ENCODE measurements around the gene DIRAS1.
"Not testable (repeated sequence)": the region's sequence is repeated elsewhere in the genome, so short reads cannot be mapped to it uniquely, and the experiment has no call there.

DIRAS1 gene

DNA sequence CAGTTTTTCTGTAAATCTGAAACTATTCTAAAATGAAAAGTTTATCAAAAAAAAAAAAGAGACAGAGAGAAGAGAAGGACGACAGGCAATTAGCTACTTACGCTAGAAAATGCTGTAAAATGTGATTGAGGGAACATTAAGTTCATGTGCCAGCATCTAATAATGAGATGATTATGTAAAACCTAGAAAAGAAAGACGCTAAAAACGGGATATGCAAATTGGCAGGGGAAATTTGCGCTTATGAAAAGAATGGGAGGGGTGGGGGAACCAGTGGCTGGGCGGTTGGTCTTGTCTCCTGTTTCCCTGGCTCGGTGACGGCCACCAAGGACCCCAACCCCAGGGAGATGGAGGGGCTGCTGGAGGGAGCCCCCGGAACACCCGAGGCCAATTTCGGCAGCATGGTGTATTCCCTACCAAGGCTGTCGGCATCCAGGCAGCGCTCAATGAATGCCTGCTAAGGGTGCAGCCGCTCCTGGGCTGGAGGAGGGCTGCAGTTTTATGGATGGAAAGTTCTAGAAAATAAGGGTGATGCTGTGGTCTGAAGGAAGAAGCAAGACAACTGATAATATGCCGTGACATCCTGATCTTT, 52.9 kb downstream of the DIRAS1 start:
- no peak for DNase-seq

DNA sequence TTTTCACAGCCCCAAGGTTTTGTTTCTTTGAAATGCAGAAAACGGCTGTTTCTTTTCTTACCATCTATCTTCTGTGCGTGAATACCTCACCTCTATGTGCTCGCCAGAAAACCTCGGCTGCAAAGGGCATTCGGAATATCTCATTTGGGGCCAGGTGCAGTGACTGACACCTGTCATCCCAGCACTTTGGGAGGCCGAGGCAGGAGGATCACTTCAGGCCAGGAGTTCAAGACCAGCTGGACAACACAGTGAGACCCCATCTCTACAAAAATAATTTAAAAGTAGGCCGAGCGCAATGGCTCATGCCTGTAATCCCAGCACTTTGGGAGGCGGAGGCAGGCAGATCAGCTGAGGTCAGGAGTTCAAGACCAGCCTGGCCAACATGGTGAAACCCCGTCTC, 53.8 kb downstream of the DIRAS1 start:
- DNase-seq = not testable (repeated sequence)

DNA sequence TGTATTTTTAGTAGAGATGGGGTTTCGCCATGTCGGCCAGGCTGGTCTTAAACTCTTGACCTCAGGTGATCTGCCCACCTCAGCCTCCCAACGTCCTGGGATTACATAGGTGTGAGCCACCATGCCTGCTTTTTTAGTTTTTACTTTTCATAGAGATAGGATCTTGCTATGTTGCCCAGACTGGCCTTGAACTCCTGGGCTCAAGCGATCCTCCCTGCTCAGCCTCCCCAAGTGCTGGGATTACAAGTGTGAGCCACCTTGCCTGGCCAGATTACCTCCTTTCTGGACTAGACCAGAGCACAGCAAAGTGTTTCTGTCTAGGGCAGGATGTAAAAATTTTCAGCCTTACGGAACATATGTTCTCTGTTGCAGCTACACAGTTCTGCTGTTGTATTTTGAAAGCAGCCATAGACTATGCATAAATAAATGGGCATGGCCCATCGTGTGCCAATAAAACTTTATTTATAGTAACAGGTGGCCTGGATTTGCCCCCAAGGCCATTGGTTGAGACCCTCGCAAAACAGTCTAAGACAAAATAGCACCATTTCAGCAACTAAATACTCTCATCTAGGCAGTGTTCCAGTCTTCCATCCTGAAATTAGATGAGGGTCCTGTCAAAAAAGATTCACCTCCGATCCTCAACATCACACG, 54.7 kb downstream of the DIRAS1 start:
- no peak for DNase-seq

DNA sequence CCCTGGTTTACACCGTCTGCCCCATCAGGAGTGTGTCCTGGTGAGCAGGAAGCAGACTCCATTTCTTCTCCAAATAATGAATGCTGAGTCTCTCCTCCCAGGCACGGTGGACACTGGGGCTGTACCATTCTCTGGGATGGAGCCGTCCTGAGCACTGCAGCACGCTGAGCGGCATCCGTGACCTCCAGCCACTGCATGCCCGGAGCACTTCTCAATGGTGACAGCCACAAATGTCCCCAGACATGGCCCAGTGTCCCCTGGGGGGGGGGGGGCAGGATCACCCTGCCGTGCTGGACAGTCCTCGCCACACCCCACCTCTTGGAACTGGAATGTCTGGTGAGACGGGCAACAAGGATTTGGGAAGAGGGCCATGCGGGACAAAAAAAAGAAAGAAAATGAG, 56.1 kb downstream of the DIRAS1 start:
- DNase-seq = no peak

Measured in NCI-H2171 (cell line).